GM19463 (cell line): ENCODE measurements around the gene RAD51B.

Source experiments
- ATAC-seq: cut with Tn5 transposase; IDR thresholded peaks from one replicate; pipeline ENCODE4 v1.9.1; 2021; ENCODE audit warnings: mild to moderate bottlenecking, moderate library complexity; ENCODE audit not compliant: unreplicated experiment

RAD51B gene

GRCh38 chr14:67889455-67889854 is 69.9 kb downstream of the RAD51B start:
- ATAC-seq, result no peak

- ATAC-seq, result no peak
Observed at GRCh38 chr14:67892466-67893100, 73.0 kb downstream of the RAD51B start.

GRCh38 chr14:67900231-67900630 is 80.7 kb downstream of the RAD51B start:
- ATAC-seq, result no peak

GRCh38 chr14:67908052-67908754 is 88.6 kb downstream of the RAD51B start:
- no peak for ATAC-seq

- ATAC-seq, result no peak
Observed at GRCh38 chr14:67911562-67911961, 92.0 kb downstream of the RAD51B start.

- ATAC-seq, result no peak
Observed at GRCh38 chr14:67916430-67916829, 96.9 kb downstream of the RAD51B start.

GRCh38 chr14:67917006-67917405 is 97.4 kb downstream of the RAD51B start:
- no peak for ATAC-seq

- no peak for ATAC-seq
Observed at GRCh38 chr14:67918838-67919237, 99.3 kb downstream of the RAD51B start.

- ATAC-seq, result no peak
Observed at GRCh38 chr14:67919259-67920032, 99.9 kb downstream of the RAD51B start.

- ATAC-seq, result no peak
Observed at GRCh38 chr14:67926821-67927220, 107.2 kb downstream of the RAD51B start.

GRCh38 chr14:67927244-67927643 is 107.7 kb downstream of the RAD51B start:
- no peak for ATAC-seq

GRCh38 chr14:67928375-67928774 is 108.8 kb downstream of the RAD51B start:
- no peak for ATAC-seq

GRCh38 chr14:67932708-67933246 is 113.2 kb downstream of the RAD51B start:
- ATAC-seq, result no peak

- ATAC-seq, result no peak
Observed at GRCh38 chr14:67933266-67933665, 113.7 kb downstream of the RAD51B start.

- ATAC-seq, result no peak
Observed at GRCh38 chr14:67934087-67934486, 114.5 kb downstream of the RAD51B start.

GRCh38 chr14:67934862-67935261 is 115.3 kb downstream of the RAD51B start:
- ATAC-seq, result no peak

- no peak for ATAC-seq
Observed at GRCh38 chr14:67935371-67935770, 115.8 kb downstream of the RAD51B start.

- ATAC-seq, result no peak
Observed at GRCh38 chr14:67938071-67938470, 118.5 kb downstream of the RAD51B start.

- ATAC-seq, result no peak
Observed at GRCh38 chr14:67940486-67941455, 121.2 kb downstream of the RAD51B start.

GRCh38 chr14:67941456-67942018 is 122.0 kb downstream of the RAD51B start:
- no peak for ATAC-seq
